HG03558 (cell line): ENCODE measurements around the gene MLIP.
"Not testable (repeated sequence)": the region's sequence is repeated elsewhere in the genome, so short reads cannot be mapped to it uniquely, and the experiment has no call there.

Source experiments
- ATAC-seq: cut with Tn5 transposase; IDR thresholded peaks from one replicate; pipeline ENCODE4 v1.9.1; 2021; ENCODE audit warnings: moderate number of reproducible peaks; ENCODE audit not compliant: unreplicated experiment; ENCODE audit errors: extremely low read depth

Gene MLIP

DNA sequence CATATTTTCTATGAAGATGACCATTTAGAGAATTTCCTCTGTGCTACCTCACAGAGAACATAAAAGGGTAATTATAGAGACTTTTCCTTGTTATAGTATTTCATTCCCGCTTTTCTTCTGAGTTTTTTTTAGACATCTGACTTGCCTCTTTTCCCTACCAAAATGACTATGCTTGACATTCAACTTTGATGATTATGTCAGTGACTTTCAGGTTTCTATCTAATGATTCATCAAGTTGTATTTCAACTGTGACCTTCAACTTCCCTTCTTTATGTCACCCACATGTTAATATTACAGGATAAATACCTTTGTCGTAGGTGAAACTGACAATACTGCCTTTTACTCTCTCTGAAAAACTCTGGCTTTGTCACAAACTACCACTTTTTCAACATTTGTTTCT is 95.3 kb downstream of the MLIP start:
- ATAC-seq, result no peak

DNA sequence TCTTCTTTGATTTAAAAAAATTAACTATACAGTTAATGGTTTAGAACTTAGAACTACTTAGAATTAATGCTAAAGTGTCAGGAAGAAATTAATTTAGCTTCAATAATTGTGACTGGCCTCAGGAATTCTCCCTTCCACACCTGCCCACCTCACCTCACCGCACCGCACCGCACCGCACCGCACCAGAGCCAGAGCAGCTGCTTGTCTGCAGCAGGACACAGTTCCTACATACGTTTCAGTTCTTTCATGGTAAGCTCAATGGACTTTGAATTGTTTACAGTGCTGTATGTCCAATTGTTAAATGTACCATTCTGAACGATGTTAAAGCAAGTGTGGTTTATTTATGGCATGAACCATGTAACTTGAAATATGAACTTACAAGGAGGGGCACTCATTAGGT is 98.7 kb downstream of the MLIP start:
- not testable (repeated sequence) for ATAC-seq

DNA sequence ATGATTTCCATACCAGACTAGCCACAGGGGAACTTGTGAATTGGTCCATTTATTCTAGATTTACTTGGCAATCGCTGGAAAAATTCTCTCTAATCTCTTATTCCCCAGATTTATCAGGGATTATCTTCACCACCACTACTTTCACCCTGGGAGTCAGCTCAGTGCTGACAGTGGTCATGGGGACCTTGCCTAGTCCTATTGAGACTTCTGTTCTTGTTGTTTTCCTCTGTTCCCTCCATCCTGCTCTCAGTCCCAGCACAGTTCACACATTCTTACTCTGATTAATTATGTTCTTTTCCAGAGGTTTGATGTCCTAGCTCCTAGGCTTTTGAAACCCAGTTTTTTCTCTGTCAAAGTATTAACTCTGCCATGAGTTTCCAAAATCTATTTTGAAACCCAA is 103.0 kb downstream of the MLIP start:
- ATAC-seq, result no peak

DNA sequence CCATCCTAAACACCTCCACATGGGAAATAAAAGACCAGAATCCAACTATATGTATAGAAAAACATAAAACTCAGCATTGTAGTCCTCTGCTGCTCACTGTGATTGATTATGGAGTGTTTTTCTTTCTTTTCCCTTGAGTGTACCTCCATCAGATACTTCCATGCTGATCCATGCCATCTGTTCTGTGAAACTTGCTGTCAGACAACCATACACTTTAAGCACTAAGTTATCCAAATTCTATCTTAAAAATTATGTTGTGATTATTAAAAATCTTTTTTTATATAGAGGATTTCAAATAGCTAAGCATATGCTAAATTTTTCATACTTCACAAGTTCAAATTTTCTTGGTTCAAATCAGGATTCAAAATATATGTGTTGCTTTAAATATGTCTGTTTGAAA is 105.1 kb downstream of the MLIP start:
- ATAC-seq, result no peak

DNA sequence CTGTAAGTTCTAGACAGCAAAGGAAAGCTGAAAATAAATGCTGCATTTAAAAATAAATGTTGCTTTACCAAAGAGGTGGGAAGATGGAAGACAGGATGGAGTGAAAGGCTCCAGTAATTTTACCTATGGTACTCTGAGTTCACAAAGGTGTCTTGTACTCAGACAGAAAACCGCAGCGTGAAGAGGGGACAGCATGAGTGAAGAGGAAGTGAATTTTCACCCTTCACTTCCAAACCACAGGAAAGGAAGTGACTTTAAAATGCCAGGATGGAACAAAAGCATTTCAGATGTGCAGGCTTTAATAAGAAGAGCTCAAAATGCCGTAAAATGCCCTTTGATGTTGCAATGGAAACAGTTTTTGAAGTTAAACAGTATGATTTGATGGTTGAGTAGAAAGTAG is 105.8 kb downstream of the MLIP start:
- no peak for ATAC-seq

DNA sequence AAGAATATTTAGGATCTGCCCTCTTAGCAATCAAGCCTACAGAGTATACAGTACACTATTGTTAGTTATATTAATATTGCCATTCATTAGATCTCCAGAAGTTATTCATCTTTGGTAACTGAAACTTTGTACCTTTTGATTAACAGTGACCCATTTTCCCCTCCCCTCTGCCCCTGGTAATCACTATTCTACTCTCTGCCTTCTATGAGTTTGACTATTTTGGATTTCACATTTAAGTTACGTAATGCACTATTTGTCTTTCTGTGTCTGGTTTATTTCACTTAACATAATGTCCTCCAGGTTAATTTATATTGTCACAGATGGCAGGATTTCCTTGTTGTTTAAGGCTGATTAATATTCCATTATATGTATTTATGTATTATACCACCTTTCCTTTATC is 111.0 kb downstream of the MLIP start:
- ATAC-seq, result no peak

DNA sequence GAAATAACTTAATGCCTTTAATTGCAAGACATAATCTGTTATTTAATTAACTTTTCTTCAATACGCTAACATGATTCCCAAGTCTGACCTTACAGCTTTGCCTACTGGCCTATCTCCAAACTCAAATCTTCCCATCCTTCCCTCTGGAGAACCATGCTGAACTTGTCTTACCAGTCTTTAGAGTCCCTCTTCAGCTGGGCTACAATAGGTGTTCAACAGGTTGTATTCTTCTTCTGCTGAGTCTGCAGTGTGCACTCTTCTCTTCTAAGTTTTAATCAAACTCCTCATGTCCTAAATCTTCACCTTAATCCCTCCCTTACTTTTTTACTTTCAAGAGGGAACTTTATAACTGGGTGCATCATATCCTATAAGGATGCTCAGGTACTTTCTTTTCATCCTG is 121.5 kb downstream of the MLIP start:
- ATAC-seq, result no peak

DNA sequence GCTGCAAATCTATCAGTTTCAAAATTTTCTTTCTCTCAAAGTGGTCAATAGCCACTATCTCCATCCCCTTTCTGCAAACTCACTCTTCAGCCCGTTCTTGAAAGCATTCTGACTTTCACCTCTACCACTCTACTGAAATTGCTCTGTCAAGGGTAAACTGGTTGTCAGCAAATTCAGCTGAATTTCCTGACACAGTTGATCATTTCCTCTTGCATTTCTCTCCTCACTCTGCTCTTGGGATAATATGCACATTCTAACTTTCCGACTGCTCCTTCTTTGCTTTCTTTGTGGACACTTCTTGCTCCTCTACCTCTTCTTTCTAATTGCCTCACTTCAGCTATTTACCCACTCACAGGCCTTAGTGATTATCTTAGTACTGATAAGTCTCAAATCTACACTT is 123.3 kb downstream of the MLIP start:
- ATAC-seq, result no peak

DNA sequence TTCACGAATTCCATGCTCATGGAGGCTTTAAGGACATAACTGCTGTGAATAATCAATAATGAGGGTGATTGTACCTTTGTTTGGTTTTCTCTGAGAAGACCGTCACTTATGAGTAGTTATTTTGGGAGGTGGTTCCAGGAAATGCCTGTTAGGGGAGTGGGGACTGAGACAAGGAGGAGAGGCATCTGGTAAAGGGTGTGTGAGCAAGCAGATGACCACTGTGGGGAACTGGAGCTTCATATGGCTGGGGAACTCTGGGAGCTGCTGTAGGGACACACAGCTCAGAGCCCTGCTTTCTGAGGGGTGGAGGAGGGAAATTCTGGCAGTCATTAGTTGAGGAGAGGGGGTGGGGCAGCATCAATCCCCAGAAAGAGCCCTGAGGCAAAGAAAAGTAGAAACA is 125.7 kb downstream of the MLIP start:
- no peak for ATAC-seq

DNA sequence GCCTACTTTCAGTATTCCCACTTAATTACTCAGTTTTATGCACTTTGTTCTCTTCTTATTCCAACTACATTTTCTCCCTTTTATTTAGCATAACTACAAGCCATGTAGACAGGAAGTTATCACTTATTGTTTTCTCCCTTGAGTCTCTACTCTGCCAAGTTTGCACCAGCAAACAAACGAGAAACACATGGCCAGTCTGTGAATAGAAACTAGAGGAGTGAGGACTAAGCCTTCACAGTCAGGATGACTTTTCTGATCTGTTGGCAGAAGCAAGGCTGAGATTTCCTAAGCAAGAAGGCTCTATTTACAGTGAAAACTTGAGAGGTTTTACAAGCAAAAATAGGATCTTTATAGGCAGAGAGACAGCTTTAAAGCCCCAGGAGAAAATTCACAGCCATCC is 127.2 kb downstream of the MLIP start:
- no peak for ATAC-seq

DNA sequence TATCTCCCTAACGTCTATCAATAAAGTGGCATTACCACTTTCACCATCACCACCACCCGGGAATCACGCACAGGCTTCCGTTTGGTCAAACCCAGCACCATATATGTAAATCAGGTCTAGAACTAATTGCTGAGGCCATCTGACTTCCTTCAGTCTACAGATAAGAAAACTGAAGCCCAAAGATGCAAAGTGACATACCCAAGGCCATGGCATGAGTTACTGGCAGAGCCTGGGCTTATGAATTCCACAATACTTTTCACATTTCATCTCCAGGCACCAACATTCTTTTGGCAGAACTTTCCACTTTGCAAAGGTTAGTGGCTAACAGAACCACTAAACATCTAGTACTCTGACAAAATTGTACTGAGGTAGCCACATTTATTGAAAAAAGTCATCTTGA is 132.5 kb downstream of the MLIP start:
- ATAC-seq, result no peak

DNA sequence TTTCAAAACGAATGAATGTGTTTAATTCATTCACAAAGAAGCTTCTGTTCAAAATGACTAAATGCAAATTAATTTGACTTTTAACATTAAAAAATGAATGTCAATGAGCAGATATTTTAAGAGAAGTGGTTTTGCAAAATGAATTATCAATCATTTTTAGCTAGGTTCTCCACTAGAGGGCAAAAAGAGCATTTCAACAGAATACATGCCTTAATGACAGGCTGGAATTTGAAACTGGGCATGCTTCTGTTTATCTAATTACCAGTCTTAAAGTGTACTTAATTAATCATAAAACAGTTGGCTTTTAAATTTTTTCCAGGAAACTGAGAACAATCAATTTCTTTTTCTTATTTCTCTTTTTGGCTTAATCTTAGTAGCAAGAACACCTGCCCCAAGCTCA is 133.2 kb downstream of the MLIP start:
- ATAC-seq, result no peak

DNA sequence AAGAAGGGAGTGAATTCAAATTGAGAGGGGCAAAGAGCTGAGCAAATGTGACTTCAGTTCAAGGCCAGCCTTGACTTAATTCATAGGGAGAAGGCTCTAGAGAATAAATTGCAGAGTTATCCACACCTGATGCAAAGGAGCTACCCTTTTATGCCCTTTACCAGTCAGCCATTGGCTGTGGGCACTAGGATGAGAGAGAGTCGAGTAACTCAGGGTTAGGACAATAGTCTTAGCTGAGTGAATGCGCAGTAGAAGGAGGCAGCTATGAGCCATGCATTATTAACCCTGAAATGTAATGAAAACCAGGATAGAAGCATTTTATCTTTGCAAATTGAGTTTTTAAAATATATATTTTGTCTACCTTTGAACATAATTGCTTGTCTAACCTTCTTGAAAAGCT is 134.0 kb downstream of the MLIP start:
- ATAC-seq, result no peak

DNA sequence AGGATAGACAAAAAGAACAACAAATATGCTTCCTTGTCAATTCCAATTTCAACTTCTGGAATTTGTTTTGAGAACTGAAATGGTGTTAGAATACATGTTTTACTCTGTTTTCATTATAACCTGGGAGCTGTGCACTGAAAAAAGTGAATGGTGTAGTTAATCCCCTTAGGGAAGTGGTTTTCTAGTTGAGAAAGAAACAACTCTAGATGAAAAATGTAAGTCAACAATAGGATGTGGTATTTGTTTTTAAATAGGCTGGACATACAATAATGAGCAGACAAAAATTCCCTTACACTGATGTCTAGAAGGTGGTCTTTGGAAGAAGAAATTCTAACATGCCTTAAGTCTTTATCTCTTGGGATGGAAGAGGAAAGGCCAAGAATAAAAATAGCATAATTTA is 137.1 kb downstream of the MLIP start:
- no peak for ATAC-seq

DNA sequence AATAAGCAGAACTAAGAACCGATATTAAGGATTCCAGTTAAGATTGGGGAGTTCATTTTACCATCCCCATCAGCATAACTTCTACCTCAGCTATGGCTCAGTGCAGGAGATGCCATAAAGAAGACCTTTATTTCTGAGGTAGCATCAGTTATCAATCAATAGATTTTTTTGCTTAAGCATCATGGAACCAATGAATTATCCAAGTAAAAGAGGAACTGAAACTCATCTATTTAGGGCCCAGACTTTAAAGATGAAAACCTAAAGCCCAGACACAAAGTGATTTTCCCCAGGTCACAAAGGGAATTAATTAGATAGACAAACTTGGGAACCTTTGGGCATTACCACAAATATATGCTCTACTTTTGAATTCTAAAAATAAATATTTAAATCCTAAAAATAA is 137.8 kb downstream of the MLIP start:
- no peak for ATAC-seq

DNA sequence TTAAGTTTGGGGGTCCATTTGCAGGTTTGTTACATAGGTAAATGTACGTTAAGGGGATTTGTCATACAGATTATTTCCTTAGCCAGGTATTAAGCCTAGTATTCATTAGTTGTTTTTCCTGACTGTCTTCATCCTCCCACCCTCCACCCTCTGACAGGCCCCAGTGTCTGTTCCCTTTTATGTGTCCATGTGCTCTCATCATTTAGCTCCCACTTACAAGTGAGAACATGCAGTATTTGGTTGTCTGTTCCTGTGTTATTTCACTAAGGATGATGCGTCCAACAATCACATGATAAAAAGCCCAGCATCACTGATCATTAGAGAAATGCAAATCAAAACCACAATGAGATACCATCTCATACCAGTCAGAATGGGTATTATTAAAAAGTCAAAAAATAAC is 138.6 kb downstream of the MLIP start:
- ATAC-seq, result not testable (repeated sequence)

DNA sequence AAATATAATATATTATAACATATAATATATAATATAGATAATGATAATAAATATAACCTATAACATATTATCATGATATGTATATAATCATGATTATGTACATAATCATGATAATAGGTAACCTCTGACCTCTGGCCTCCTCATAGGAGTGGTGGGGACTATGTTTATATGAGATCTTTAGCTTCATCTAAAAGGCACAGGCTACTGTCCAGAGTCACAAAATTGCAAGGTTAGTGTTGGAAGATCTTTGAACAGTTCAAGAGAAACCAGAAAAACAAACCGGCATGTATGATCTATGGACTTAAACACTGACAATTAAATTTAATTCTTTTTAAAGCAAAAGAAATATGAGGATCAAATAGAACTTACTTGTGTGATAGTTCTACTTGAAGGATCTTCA is 141.3 kb downstream of the MLIP start:
- no peak for ATAC-seq

DNA sequence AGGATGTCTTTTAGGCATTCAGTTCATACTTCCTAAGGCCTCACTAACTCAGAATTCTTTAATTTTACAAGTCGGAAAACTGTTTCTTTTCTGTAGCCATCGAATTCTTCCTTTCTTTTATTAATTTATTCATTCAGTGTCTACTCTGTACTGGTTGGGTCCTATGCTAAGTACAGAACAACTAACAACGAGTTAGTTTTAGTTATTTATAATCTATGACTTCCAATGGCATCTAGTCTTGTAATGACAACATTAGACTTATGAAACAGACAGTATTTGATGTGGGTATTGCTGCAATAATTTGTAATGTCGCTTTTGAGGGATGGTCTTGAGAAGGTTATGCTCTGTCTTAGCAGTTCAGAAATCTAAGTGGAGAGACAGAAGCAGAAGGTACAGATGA is 141.7 kb downstream of the MLIP start:
- ATAC-seq, result no peak

DNA sequence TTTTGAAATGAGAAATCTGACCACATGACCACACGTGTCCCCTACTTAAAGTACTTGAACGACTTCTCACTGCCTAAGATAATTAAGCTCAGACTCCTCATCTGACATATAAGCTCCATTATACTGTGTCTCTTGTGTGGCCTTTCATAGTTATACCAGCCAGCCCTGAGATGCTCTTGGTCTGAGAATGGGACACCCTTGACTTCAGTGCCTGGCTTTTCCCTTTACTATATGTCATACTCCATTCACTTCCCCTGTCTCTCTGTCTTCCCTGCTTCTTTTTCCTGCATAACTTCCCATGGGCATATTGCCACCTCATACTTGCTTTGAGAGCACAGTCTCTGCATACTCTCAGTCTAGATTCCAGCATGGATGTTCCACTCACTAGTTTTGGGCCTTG is 143.6 kb downstream of the MLIP start:
- ATAC-seq, result no peak

DNA sequence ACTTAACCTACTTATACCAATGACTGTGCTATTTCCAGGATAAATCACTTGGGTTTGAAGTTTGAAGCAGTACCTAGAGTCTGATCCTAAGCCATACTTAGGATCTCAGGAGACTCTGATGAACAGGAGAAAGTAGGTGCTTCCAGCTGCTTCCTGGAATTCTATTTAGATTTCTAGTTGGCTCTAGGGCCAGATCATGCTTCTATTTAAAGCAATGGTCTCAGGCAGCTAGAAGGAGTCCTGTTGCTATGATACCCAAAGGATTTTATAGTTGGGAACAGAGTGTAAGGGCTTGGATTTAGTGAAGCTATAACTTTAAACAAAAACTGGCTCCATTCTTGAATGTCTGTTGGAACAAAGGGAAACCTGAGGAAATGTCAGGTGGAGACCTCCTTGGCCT is 144.6 kb downstream of the MLIP start:
- ATAC-seq, result no peak

DNA sequence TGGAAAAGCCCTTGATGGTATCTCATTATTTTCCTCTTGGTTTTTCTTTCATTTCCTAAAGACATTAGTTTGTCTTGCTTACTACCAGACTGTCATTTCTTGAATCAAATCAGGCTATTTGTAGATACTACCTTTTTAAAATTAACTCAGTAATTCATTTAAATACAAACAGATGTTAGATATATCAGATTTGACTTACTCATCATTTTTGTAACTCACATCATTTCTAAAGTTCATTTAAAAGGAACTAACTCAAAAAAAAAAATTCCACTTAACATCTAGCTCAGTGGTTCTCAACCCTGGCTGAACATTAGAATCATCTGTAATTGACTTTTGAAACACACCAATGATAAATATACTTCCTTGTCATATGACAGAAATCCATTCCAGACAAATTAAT is 148.8 kb downstream of the MLIP start:
- ATAC-seq, result no peak

DNA sequence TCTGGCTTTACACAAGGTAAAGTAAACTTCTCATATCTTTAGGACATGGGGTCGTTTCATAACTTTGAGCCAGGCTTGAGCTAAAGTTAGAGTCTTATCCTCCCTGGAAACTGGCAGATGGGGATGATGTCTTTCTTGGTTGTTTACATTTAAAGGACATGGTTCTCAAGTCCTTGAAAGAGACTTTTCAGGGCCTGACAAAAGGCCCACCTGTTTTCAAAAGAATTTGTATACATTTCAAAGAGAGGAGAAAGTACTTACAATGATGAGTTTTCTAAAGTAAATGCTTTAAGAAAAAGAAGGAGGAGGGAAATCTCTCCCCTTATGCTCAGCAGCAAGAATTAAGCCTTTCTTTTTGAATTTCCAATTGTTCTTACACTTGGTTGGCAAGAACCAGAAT is 151.3 kb downstream of the MLIP start:
- no peak for ATAC-seq

DNA sequence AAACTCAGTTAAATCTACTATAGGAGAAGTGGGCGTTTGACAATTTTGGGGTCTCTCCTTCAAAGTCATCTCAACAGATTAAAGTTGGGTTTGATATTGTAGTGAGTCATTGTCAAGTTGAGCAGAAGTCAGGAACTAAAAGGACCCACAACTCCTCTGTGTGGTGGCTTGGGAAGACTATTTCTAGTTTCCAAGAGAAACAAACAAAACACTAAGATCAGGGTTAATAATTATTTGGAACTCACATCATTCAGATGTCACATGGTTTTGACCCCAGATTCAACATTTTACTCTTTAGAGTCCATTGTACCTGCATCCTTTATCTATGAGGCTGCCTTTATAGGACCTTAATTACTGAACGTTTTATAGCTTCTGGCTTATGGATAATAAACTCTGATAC is 151.7 kb downstream of the MLIP start:
- ATAC-seq, result no peak
